Pancreas (tissue), 10 donors: ENCODE measurements around the gene UBE2S. TPM values are rescaled to one million over a fixed set of nuclear protein-coding genes. Genes with fewer than 3 reads are reported as not detected.
A peak's percentile ranks its signal among the peaks of the same experiment; 100 is the strongest.
"Not testable (repeated sequence)": the region's sequence is repeated elsewhere in the genome, so short reads cannot be mapped to it uniquely, and the experiment has no call there.

ENCODE experiments used
- ATAC-seq, 4 donors: fragments of 200-7000 bp; cut with Tn5 transposase; one replicate each; pipeline versions ENCODE4 v1.8.0 to v1.9.1; 2020; ENCODE audit warnings: mild to moderate bottlenecking in 4 of 4, moderate library complexity in 4 of 4
- DNase-seq, 6 donors: peaks; one replicate each; pipeline ENCODE4 v3.0.0-alpha.2; 2020
- FAIRE-seq: peaks from 2 replicates; lab custom pipeline; 2012; peaks lifted over from hg19 to GRCh38; lab: Jason Lieb, UNC
- H3K27ac ChIP-seq, 4 donors: fragments of 200-600 bp; sonication (generic); 1 replicate in 3 of 4; 2 replicates in 1 of 4; pipeline versions ENCODE4 v1.5.0 to v1.8.0; 2020
- H3K27me3 ChIP-seq, 4 donors: fragments of 200-600 bp; one replicate each; pipeline ENCODE4 v1.8.0; 2021
- H3K36me3 ChIP-seq, 3 donors: fragments of 200-600 bp; sonication (generic) in 1 of 3; one replicate each; pipeline versions ENCODE4 v1.5.0 to v1.8.0; 2020 to 2021
- H3K4me1 ChIP-seq, 3 donors: fragments of 200-600 bp; one replicate each; pipeline ENCODE4 v1.8.0; 2021
- H3K4me3 ChIP-seq, 4 donors: fragments of 200-600 bp; sonication (generic) in 2 of 4; one replicate each; pipeline versions ENCODE4 v1.5.0 to v1.8.0; 2020 to 2021
- H3K9me3 ChIP-seq, 4 donors: fragments of 200-600 bp; one replicate each; pipeline ENCODE4 v1.8.0; 2021
- CTCF ChIP-seq, 4 donors: fragments of 200-600 bp; sonication (generic) in 3 of 4; IDR thresholded peaks; one replicate each; pipeline versions ENCODE4 v1.5.0 to v1.8.0; 2021; ENCODE audit warnings: antibody characterized with exemption in 4 of 4
- WGBS, 2 donors: extraction: QIAGEN DNeasy Blood & Tissue Kit; methylation state at CpG; one replicate each; pipeline ENCODE4 v1.1.7; 2013; 5-methylcytosine and 5-hydroxymethylcytosine counted together
- intact Hi-C, 3 donors: fragments of 100-400 bp; cut with DNase I; formaldehyde crosslinking; loops; one replicate each; pipeline versions ENCODE4 v1.11.1 to v1.14.2; 2022
- polyA plus RNA-seq, 2 donors: library from polyadenylated mRNA; stranded (reverse); fragments of 200-250 nt; gene quantifications; one replicate each; pipeline ENCODE4 v1.2.3, GENCODE V29; 2013
- total RNA-seq, 6 donors: library from RNA; stranded (reverse); fragmentation: NEBNext Ultra II Directional in 4 of 6; extraction: Animal tissue kit (Norgen Biotek cat#: 25700) in 4 of 6; gene quantifications; one replicate each; pipeline versions ENCODE4 v1.2.1 to v1.2.4, GENCODE V29; 2021 to 2023
- donor health status: healthy with polysubstance abuse.
- donor health status: DM: no; HTN: no; CAD: no; lungs with moderate emphysema.
- donor health status: DM: no; HTN: no; CAD: no.
- donor health status: control.
- donor health status: control.
- donor health status: Bipolar disorder and iron deficiency.
- donor health status: DM: yes; HTN: yes; CAD: no.
- donor health status: DM: no; HTN: no; CAD: no.
- donor health status: DM: no; HTN: no; CAD: no.
- donor health status: DM: yes; HTN: yes; CAD: no.

Gene UBE2S
- total and polyA plus RNA-seq, 8 donors: 2.0 to 7.3 (median 4.4) TPM

GRCh38 chr19:55418185-55418584 is 10.6 kb upstream of the UBE2S start:
- FAIRE-seq (no peak), ATAC-seq (peak; percentile 75 to 99 (median 94)), DNase-seq (peak in 3 of 6 donors; percentile 40 to 68 (median 45))
- Histone ChIP-seq H3K4me1 (no peaks in the 10 kb centered on the region), H3K36me3 (no peaks in the 10 kb centered on the region), H3K4me3 (no peak overlapping the region), H3K9me3 (no peaks in the 10 kb centered on the region), H3K27ac (no peak overlapping the region), H3K27me3 (no peaks in the 10 kb centered on the region)
- peak in 2 of 4 donors; percentile 36 to 55 for TF ChIP-seq CTCF (IDR thresholded peaks at IDR 0.05)
- intact Hi-C loops: loop anchor here in 2 of 3 donors (5.0 to 10.0 kb wide), 2 partner anchors 273 to 276 kb away; partner anchors contain the start of gene TNNT1 (in 1 of the 2)
- WGBS, 2 donors: 10 to 14% methylated on average over 7 of the region's 7 CpGs

- intact Hi-C loops: loop anchor here in 1 of 3 donors (10.0 kb wide), 1 partner anchor 265 kb away; the partner anchor contains the start of gene TNNT1
- Histone ChIP-seq H3K27me3 (no peaks in the 10 kb centered on the region), H3K4me3 (no peak overlapping the region), H3K9me3 (no peaks in the 10 kb centered on the region), H3K36me3 (no peaks in the 10 kb centered on the region), H3K4me1 (peaks cover 0 to 4% (median 0%) of the 10 kb centered on the region in 3 donors), H3K27ac (no peak overlapping the region)
- DNase-seq: no peak
- 91 to 92% methylated on average over 2 of the region's 2 CpGs for WGBS, 2 donors
- FAIRE-seq: no peak
- no peak for ATAC-seq
- TF ChIP-seq CTCF (IDR thresholded peaks at IDR 0.05): no peak
These were observed 2.6 kb upstream of the UBE2S start for GRCh38 chr19:55410168-55410567.

GRCh38 chr19:55409179-55409578 is 1.6 kb upstream of the UBE2S start:
- ATAC-seq, H3K4me3 ChIP-seq, DNase-seq, H3K27ac ChIP-seq, FAIRE-seq, H3K36me3 ChIP-seq, H3K27me3 ChIP-seq, H3K9me3 ChIP-seq, H3K4me1 ChIP-seq: not testable (repeated sequence)
- 96% methylated on average over 8 of the region's 8 CpGs for WGBS, 2 donors
- intact Hi-C loops: loop anchor here in 1 of 3 donors (10.0 kb wide), 1 partner anchor 114 kb away; no protein-coding TSS in a partner anchor

- WGBS, 2 donors: 57 to 62% methylated on average over 9 of the region's 9 CpGs
- ATAC-seq: no peak
- intact Hi-C loops: loop anchor here in 1 of 3 donors (10.0 kb wide), 1 partner anchor 114 kb away; no protein-coding TSS in a partner anchor
- DNase-seq: no peak
- peak overlapping the region in 3 of 4 donors; percentile 29 to 96 (median 64) for H3K4me3 ChIP-seq
- H3K27me3 ChIP-seq: no peaks in the 10 kb centered on the region
- H3K4me1 ChIP-seq: peaks cover 0 to 4% (median 0%) of the 10 kb centered on the region in 3 donors
- FAIRE-seq: no peak
- H3K27ac ChIP-seq: peak overlapping the region; percentile 90 to 95 (median 94)
- no peak for TF ChIP-seq CTCF (IDR thresholded peaks at IDR 0.05)
- peaks cover 0 to under 1% (median 0%) of the 10 kb centered on the region in 3 donors for H3K36me3 ChIP-seq
- H3K9me3 ChIP-seq: no peaks in the 10 kb centered on the region
These were observed 915 bp upstream of the UBE2S start for GRCh38 chr19:55408533-55408872.

- peak overlapping the region; percentile 64 to 96 (median 74) for H3K4me3 ChIP-seq
- peak overlapping the region; percentile 90 to 95 (median 94) for H3K27ac ChIP-seq
- intact Hi-C loops: loop anchor here in 1 of 3 donors (10.0 kb wide), 1 partner anchor 113 kb away; no protein-coding TSS in a partner anchor
- no peak for TF ChIP-seq CTCF (IDR thresholded peaks at IDR 0.05)
- peaks cover 0 to 4% (median 0%) of the 10 kb centered on the region in 3 donors for H3K4me1 ChIP-seq
- H3K27me3 ChIP-seq: no peaks in the 10 kb centered on the region
- DNase-seq (peak; percentile 95 to 98 (median 97)), FAIRE-seq (peak; percentile 88), ATAC-seq (peak; percentile 95 to 99 (median 96))
- WGBS, 2 donors: 1% methylated on average over 65 to 72 of the region's 72 CpGs
- H3K36me3 ChIP-seq: peaks cover 0 to 6% (median 0%) of the 10 kb centered on the region in 3 donors
- H3K9me3 ChIP-seq: no peaks in the 10 kb centered on the region
These were observed 378 bp upstream of the UBE2S start for GRCh38 chr19:55407800-55408532.
